Osteocyte (in vitro differentiated cells): ENCODE data around the gene PCDHGB7. TPM values are rescaled to one million over a fixed set of nuclear protein-coding genes. Genes with fewer than 3 reads are reported as not detected.
"Not testable (repeated sequence)": the region's sequence is repeated elsewhere in the genome, so short reads cannot be mapped to it uniquely, and the experiment has no call there.

Experiments
- DNase-seq: peaks from one replicate; pipeline ENCODE4 v3.0.0; 2021; ENCODE audit warnings: mixed read lengths; ENCODE audit not compliant: unreplicated experiment; ENCODE audit errors: extremely low spot score
- H3K27ac Mint-ChIP-seq: one replicate; pipeline ENCODE4 v1.8.0; 2021; ENCODE audit warnings: mild to moderate bottlenecking, mixed read lengths; ENCODE audit not compliant: unreplicated experiment
- H3K27me3 Mint-ChIP-seq: one replicate; pipeline ENCODE4 v1.8.0; 2021; ENCODE audit warnings: mixed read lengths; ENCODE audit not compliant: unreplicated experiment
- H3K36me3 Mint-ChIP-seq: one replicate; pipeline ENCODE4 v1.8.0; 2021; ENCODE audit warnings: mixed read lengths; ENCODE audit not compliant: unreplicated experiment
- H3K4me1 Mint-ChIP-seq: one replicate; pipeline ENCODE4 v1.8.0; 2021; ENCODE audit warnings: mixed read lengths; ENCODE audit not compliant: unreplicated experiment
- H3K4me3 Mint-ChIP-seq: one replicate; pipeline ENCODE4 v1.8.0; 2021; ENCODE audit warnings: mild to moderate bottlenecking, moderate library complexity, mixed read lengths; ENCODE audit not compliant: unreplicated experiment
- H3K9me3 Mint-ChIP-seq: one replicate; pipeline ENCODE4 v1.8.0; 2021; ENCODE audit warnings: mixed read lengths; ENCODE audit not compliant: unreplicated experiment
- CTCF ChIP-seq: fragments of 200-600 bp; sonication (generic); IDR thresholded peaks from 2 replicates; pipeline ENCODE4 v1.5.0; 2021; ENCODE audit warnings: antibody characterized with exemption, mild to moderate bottlenecking, moderate library complexity
- total RNA-seq: library from RNA; stranded (reverse); gene quantifications from 2 replicates; pipeline ENCODE4 v1.2.1, GENCODE V29; 2021

The PCDHGB7 gene
- total RNA-seq, 1 donor from 2014 or later: 6.2 TPM

GRCh38 chr5:141402553-141403243, 14.8 kb upstream of the PCDHGB7 start, which contains the start of gene PCDHGA9:
Gene PCDHGA9 (plus strand): TSS chr5:141402778. CDS start chr5:141402953, 175 bp downstream.
- peaks cover 11% of the 10 kb centered on the region for H3K9me3 Mint-ChIP-seq
- no peaks in the 10 kb centered on the region for H3K27me3 Mint-ChIP-seq
- H3K36me3 Mint-ChIP-seq: peaks cover 9% of the 10 kb centered on the region
- no peak within 1 kb of the TSS for H3K4me3 Mint-ChIP-seq
- peak; percentile 27 for TF ChIP-seq CTCF
- H3K27ac Mint-ChIP-seq: no peak within 1 kb of the TSS
- H3K4me1 Mint-ChIP-seq: peaks cover 2% of the 10 kb centered on the region
- no peak for DNase-seq

- H3K36me3 Mint-ChIP-seq: peaks cover 15% of the 10 kb centered on the region
- no peak overlapping the region for H3K27ac Mint-ChIP-seq
- TF ChIP-seq CTCF: no peak
- no peaks in the 10 kb centered on the region for H3K27me3 Mint-ChIP-seq
- peaks cover 7% of the 10 kb centered on the region for H3K4me1 Mint-ChIP-seq
- peaks cover 14% of the 10 kb centered on the region for H3K9me3 Mint-ChIP-seq
- DNase-seq: no peak
- no peak overlapping the region for H3K4me3 Mint-ChIP-seq
Observed at GRCh38 chr5:141403387-141403786, 14.1 kb upstream of the PCDHGB7 start.

GRCh38 chr5:141407790-141408505, 9.5 kb upstream of the PCDHGB7 start, which contains the start of gene PCDHGB6:
Gene PCDHGB6 (plus strand): TSS chr5:141408021. CDS start chr5:141408203, 182 bp downstream.
- Mint-ChIP-seq H3K4me1 (peaks cover 23% of the 10 kb centered on the region), H3K36me3 (peaks cover 37% of the 10 kb centered on the region), H3K9me3 (peaks cover 13% of the 10 kb centered on the region), H3K27ac (peak within 1 kb of the TSS; percentile 97), H3K4me3 (peak within 1 kb of the TSS; percentile 86)
- not testable (repeated sequence) for H3K27me3 Mint-ChIP-seq
- peak; percentile 89 for TF ChIP-seq CTCF
- peak; percentile 92 for DNase-seq

GRCh38 chr5:141409598-141410306, 7.7 kb upstream of the PCDHGB7 start:
- H3K27ac Mint-ChIP-seq: peak overlapping the region; percentile 63
- no peak for DNase-seq
- peaks cover 54% of the 10 kb centered on the region for H3K36me3 Mint-ChIP-seq
- H3K27me3 Mint-ChIP-seq: no peaks in the 10 kb centered on the region
- peaks cover 28% of the 10 kb centered on the region for H3K4me1 Mint-ChIP-seq
- no peak for TF ChIP-seq CTCF
- peaks cover 18% of the 10 kb centered on the region for H3K9me3 Mint-ChIP-seq
- peak overlapping the region; percentile 63 for H3K4me3 Mint-ChIP-seq

- no peak for DNase-seq
- H3K27ac Mint-ChIP-seq: no peak overlapping the region
- no peaks in the 10 kb centered on the region for H3K27me3 Mint-ChIP-seq
- peaks cover 66% of the 10 kb centered on the region for H3K36me3 Mint-ChIP-seq
- peaks cover 28% of the 10 kb centered on the region for H3K4me1 Mint-ChIP-seq
- H3K9me3 Mint-ChIP-seq: peaks cover 29% of the 10 kb centered on the region
- peak overlapping the region; percentile 50 for H3K4me3 Mint-ChIP-seq
- no peak for TF ChIP-seq CTCF
Observed at GRCh38 chr5:141411575-141411974, 5.9 kb upstream of the PCDHGB7 start.
